A673 (cell line): ENCODE results near the gene TOGARAM1.

Source experiments
- EZH2 ChIP-seq: fragments of 200-600 bp; sonication (generic); IDR thresholded peaks from 2 replicates; pipeline ENCODE4 v1.6.1; 2017; ENCODE audit warnings: borderline replicate concordance, low read depth, mild to moderate bottlenecking, mixed read lengths, antibody characterized with exemption, low read length; ENCODE audit not compliant: poor library complexity, severe bottlenecking
- TF ChIP-seq, protein P1 (sequence below): fragments of 300-800, 200-600 bp; sonication (generic); conservative IDR thresholded peaks from 2 replicates; pipeline ENCODE4 v1.5.1; 2017; ENCODE audit warnings: low read depth, mild to moderate bottlenecking, antibody characterized with exemption, low read length, moderate library complexity, mixed read lengths

DNA sequence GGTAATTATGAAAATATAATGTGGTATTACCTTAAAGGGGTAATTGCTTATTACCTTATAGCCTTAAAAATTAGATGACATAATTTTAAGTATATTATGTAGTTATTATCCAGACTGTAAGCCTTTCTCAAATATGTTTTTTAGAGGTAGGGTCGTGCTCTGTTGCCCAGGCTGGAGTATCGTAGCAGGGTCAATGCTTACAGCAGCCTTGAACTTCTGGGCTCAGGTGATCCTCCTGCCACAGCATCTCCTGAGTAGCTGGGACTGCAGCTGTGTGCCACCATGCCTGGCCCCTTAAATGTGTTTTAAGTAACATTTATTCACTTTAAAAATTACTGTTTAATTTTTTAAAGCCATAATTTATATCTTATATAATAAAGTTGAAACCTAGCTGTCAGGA is 132.3 kb downstream of the TOGARAM1 start:
- TF ChIP-seq, protein P1, sequence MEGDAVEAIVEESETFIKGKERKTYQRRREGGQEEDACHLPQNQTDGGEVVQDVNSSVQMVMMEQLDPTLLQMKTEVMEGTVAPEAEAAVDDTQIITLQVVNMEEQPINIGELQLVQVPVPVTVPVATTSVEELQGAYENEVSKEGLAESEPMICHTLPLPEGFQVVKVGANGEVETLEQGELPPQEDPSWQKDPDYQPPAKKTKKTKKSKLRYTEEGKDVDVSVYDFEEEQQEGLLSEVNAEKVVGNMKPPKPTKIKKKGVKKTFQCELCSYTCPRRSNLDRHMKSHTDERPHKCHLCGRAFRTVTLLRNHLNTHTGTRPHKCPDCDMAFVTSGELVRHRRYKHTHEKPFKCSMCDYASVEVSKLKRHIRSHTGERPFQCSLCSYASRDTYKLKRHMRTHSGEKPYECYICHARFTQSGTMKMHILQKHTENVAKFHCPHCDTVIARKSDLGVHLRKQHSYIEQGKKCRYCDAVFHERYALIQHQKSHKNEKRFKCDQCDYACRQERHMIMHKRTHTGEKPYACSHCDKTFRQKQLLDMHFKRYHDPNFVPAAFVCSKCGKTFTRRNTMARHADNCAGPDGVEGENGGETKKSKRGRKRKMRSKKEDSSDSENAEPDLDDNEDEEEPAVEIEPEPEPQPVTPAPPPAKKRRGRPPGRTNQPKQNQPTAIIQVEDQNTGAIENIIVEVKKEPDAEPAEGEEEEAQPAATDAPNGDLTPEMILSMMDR, result no peak
- no peak for TF ChIP-seq EZH2
